Activated CD8-positive, alpha-beta memory T cell treated with anti-CD3 and anti-CD28 coated beads, Interleukin-2, amount 50 U/mL, for 24 hours (primary cell): Measurements from ENCODE around the gene KLHL29.

Experiments
- DNase-seq: peaks from one replicate; pipeline ENCODE4 v3.0.0-alpha.2; 2020; ENCODE audit errors: extremely low read depth

The KLHL29 gene

DNA sequence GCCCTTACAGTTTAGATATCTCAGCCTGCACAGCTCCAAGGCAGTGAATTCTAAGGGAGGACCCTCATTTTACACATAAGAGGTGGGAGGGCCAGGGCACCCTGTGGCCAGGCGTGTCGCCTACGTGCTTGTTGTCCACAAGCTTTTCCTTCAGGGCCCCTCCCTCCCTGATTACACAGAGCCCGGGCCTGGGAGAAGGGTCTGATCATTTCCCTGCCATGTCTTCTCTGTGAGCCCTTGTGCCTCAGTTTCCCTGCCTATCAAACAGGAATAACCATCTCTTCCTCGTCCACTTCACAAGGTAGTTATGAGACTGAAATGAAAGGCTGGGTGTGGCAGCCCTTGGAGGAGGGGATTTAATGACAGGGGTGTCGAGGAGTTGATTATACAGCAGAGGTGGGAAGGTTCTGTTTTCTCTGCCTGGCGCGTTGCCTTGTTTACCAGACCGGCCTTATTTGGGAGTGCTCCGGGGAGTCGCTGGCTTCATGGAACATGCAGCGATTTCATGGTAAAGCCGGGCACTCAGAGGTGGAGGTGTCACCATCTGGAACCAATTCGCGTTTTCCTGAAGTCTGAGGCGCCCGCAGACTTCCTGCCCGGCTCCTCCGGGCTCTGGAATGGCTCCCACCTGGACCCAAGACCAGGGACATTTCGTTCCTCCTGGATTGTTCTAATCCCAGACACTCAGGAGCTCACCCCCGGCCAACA, 208.9 kb downstream of the KLHL29 start:
- DNase-seq = no peak

DNA sequence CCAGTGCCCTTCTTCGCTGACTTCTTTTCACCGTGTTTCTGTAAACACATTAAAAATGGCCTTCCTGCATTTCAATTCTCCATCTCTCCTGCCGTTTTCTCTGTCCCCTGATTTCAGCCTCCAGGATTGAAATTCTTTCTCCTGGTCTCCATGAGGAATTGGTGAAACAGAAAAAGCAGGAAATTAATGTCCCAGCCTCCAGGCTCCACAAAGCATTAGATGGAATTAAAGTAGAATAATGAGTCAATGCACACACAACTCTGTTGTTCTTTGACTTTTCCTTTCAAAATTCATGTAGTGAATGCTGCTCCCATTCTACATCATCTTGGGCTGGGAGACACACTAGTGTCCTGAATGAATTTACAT, 209.5 kb downstream of the KLHL29 start:
- no peak for DNase-seq

DNA sequence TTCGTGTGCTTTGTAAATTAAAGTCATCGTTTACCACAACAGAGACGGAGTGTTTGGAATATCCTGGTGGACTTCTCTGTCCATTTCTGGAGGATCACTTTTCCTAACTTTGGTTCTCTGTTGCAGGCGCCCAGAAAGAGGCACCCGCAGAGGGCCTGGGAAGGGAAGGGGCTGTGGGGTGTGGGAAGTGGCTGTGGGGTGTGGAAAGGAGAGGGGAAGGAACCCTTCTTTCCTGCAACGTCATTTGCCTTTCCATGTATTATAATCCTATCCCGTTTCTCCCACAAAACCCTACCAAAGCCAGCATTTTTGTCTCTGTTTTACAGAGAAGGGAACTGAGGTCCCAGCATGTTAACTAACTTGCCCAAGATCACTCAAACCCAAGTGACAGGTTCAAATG, 210.0 kb downstream of the KLHL29 start:
- DNase-seq = no peak

DNA sequence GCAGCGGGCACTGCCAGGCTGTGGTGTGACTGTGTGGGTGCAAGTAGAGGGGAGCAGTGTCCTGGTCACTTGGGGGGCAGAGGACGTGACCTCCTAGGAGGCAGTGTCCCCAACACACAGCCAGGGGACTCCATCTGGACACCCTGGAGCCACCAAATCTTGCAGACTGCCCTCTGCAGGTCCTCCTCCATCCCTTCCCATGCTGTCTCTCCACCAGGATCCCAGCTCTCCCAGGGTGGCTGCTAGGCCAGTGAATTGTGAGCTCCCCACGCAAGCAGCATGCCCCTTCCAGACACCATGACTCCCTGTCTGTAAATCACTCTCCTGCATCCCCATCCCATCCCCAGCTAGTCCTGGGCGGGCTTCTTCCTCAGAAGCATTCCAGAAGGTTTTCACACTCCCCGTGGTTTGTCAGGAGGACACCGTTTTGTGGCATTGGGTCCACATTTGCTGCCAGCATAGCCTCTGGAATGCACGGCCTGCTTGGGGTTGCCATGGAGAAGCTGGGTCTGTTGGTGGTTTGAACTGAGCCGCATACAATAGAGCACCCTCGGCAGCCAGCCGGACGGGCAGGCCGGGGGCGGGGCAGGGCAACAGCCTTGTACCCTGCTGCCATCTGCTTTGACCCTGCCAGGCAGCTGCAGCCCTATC, 210.7 kb downstream of the KLHL29 start:
- DNase-seq = no peak

DNA sequence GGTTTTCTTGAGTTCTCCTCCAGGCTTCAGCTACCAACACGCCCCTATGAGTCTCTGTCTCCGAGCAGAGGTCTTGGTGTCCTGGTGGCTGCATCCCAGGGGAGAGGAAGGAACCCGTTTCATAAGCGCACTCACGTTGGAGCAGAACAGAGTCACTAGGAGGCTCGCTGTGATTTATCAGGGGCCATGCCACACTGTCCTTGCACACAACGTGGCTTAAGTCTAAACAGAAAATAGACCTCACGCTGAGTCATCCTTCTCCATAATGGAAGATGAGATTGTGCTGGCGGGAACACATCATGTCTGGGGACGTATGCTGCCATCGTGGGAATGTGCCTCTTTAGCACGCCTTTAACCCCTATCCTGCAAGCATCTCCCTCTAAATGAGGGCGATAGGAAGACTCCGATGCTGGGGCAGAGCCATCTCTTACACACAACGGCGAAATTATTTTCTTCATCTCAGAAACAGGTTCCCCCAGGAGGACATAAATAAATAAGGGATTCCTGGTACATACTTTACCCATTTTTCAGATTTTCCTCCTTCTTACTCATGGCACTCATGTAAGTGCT, 211.4 kb downstream of the KLHL29 start:
- no peak for DNase-seq

DNA sequence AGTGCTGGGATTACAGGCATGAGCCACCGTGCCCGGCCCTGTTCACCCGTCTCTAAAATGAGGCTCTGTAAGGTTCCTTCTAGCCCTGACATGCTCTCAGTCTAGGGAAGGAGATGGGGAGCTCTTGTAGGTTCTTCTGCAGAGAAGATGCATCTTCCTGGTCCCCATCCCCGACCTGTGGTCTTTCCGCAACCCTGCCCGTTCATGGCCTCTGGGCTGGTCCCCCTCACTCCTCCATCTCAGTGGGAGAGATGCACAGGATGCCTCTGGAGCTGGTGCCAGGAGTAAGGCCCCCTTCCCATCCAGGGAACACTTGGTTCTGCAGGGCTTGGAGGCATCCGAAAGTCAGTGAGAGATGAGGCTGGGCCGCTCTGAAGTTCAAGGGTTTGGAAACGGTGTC, 212.7 kb downstream of the KLHL29 start:
- no peak for DNase-seq

DNA sequence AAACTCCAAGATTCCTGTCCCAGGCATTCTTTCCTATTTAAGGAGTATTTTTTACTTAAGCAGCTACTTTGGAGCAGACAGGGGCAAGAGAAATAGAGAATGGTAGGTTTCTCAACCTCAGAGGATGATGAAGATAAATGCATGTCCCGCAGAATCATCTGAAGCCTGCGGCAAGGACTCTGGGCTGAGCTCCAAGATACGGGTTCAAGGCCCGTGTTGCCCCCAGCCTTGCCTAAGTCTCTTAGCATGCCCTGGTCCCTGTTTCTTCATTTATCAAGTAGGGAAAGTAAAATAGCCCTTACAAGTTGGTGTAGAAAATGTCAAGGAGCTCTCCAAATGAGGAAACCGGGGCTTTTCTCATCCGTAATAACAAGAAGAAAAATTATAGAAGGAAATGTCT, 214.0 kb downstream of the KLHL29 start:
- no peak for DNase-seq

DNA sequence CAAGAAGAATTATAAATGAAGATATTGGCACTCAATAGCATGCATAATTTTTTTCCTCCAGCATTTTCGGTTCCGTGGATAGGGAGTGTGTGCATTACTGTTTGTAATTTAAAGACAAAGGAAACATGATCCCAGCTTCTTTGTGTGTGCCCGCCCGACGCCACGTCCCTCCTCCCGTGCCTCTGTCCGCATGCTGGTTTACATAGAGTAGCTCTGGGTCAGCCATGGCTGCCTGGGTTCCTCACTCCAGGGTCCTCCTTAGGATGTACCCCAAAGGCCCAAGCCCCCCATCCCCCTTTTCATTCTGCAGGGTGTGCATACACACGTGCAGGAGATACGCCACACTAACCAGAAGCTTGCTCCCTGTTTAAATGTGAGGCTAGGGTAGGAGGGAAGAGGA, 214.7 kb downstream of the KLHL29 start:
- no peak for DNase-seq

DNA sequence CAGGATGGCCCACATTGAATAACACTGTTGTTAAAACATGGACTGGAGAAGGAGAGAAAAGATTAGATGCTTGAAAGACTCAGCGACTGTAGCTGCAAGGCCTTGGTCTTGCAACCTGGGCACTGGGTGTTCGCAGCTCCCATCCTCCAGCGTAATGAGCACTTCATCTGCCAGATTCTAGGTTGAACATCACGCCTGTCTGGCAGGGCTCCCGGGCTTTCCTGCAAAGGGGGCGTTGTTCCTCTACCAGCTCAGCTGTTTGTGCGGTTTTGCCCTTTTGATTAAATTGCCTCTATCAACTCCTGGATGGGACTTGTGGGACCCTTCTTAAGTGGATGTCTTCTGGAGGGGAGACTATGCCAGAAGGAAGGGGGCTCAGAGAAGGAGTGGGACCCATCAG, 215.4 kb downstream of the KLHL29 start:
- no peak for DNase-seq

DNA sequence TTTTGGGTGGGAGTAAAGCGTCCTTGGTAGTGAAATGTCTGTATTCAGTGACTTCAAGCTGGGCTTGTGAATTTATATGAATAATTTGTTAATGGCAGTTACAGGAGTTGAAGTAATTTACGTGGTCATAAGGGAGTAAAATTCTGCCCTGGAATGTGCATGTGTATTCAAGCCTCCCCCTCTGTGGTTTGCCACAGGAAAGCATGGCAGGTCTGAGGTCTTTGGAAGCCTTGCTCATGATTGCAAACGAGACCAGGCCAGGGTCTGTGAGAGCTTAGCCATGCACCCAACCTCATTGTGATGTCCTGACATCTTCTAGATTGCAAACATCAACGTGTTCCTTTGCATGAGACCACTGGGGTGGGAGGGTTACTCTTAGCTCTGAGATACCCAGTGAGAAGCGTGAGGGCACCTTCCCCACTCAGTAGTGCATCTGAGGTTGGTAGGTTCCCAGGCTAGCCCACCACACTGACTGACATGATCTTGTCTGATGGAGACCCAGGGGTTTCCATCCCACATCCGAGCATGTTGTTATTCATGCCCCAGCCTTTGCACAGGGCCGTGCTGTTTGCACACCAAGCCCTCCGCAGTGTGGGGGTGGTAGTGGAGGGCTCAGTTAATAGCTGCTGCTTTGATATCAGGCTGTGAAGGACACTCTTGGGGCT, 216.5 kb downstream of the KLHL29 start:
- DNase-seq = no peak

DNA sequence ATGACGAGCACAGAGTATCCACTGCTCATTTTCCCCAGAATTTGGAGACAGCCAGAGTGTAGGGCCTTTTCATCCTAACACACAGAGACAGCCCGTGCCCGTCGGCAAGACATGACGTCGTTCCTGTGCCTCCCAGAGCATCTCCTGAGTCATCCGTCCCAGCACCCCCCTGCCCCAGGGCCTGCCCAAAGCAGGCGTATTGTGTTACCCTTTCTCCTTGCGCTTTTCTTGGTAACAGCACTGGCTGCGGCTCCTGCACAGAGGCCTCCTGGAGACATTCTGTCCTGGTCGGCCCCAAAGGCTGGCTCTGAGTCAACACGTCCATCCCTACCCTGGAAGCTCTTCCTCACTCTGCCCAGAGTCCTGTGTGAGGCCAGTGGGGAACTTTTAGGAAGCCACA, 217.1 kb downstream of the KLHL29 start:
- no peak for DNase-seq

DNA sequence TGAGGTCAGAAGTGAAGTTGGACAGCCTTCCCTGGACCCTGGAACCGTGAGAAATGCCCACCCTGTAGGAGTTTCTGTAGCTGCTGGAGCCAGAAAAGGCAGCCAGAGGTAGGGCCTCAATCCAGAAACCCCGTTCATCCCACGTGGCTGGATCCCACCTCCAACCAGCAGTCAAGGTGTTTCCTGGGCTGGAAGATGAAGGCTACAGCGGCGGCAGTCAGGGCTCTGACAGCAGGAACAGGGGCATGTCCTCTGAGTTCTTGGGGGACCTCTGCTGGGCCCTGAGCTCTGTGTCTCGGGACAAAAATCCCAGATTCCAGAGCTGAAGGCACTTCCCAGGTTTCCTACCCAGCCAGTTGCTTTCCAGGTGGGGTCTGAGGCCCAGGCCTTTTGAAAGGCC, 218.2 kb downstream of the KLHL29 start:
- no peak for DNase-seq

DNA sequence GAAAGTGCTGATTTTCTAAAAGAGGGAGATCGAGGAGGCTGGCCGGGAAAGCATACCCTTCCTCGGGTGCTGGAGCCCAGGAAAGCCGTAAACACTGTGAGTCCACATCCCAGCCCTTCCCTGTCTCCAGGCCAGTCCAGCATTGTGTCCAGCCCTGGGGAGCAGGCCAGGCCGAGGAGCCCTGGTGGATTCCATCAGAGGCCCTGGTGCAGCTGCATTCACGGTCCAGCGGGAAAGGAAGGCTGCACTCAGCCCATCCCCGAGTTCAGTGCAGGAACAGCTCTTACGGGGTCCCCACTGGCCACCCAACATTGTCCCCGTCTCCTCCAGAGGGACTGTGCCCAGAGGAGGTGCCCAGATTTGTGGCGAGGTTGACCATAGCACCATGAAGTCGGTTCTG, 218.6 kb downstream of the KLHL29 start:
- DNase-seq = no peak

DNA sequence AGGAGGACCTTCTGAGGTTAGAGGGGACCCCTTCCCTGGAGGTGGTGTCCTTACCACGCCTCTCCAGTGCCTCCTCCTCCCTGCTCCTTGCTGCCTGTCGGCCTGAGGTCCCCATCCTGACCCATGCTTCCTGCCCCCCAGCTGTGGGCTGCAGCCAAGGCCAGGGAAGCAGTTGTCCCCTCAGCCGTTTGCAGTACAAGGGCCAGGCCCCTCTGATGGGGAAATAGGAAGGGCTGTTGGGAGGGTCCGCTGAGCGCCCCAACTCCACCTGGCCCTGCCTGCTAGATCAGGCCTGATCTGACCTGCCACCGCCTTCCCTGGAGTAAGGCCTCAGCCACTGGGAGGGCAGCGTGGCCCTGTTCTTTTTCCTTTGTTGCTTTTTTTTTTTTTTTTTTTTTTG, 219.8 kb downstream of the KLHL29 start:
- DNase-seq = no peak

DNA sequence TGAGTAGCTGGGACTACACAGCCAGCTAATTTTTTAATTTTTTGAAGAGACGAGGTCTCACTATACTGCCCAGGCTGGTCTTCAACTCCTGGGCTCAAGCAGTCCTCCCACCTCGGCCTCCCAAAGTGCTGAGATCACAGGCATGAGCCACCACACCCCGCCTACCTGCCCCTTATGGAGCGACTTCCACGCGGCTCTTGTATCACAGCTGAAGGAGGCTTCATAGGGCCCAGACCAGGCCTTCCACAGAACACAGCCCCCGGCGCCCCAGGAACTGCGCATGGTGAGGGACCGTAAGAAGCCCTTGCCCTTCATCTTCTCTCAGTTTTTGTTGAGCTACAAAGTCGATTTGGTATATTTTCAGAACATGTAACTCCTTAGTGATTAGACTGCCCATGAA, 220.3 kb downstream of the KLHL29 start:
- no peak for DNase-seq

DNA sequence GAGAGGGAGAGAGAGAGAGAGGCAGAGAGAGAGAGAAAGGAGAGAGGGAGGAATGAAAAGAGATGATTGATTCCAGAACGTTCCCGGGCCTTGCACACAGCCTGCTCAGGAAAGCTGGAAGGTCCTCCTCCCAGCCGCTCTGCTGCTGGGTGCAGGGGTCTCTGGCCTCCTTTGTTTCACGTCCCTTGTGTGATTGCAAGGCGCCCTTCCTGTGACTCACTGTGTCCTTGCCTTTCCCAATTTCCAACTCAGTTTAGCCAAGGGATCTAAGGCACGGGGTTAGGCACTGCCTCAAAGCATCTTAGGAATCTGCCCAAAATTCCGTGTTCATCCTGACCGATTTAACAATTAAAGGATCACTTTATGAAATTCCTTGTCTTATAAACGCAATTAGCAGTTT, 221.2 kb downstream of the KLHL29 start:
- no peak for DNase-seq

DNA sequence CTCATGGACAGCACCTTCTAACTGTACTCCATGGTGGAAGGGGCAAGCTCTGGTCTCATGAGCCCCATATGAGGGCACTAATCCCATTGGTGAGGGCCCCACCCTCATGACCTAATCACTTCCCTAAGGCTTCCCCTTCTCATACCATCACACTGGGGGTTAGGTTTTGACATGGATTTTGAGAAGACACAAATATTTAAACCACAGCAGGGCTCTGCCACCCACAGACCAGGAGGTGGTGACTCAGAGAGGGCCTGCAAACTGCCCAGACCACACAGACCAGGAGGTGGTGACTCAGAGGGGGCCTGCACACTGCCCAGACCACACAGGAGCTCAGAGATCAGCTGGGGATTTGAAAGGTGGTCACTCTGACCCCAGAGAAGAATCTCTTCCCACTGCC, 222.0 kb downstream of the KLHL29 start:
- no peak for DNase-seq

DNA sequence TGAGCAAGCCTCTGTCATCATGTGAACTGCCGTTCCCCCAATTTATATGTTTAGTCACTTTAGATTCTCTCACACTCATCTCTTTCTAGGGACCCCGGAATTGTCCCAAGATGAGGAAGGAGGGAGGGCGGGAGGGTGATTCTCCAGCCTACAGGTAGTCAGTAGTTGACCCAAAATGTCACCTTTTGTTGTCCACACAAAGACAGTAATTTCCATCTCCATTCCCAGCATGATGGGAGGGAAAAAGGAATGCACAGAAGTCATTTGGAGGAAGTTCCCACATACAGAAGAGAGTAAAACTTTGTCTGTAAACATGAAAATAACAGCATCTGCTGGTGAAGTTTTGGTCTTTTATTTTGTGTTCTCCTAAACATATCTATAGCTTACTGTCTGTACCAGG, 222.9 kb downstream of the KLHL29 start:
- no peak for DNase-seq

DNA sequence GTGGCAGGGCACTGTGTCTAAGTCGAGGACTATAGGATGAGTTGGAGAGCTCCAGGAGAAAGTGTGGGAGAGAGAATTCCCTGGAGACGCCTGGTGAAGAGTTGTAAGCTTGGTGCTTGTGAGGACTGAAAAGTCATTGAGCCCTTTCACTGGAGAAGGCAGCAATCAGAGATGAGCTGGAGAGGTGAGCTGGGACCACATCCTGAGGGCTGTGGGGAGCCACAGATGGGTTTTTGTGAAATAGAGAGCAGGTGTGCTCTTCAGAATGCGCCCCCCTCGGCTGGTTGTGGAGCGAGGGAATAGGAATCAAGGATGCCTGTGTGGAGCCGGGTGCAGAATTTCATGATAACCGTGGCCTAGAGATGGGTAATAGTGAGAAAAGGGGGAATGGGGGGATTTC, 224.3 kb downstream of the KLHL29 start:
- no peak for DNase-seq

DNA sequence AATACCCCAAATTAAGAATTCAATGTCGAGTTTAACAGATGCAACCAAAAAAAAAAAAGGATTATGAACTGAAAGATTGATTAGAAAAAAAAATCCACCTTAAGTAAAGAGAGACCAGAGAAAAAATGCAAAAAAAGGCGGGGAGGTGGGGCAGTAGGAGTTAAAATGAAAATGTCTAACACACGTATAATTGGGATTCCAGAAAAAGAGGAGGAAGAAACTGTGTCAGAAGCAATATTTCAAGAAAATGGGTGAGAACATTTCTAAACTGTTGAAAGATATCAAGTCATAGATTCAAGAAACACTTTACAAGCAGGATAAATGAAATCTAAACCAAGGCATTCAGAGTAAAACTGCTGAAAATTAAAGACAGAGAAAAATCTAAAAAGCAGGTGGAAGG, 226.9 kb downstream of the KLHL29 start:
- DNase-seq = no peak

DNA sequence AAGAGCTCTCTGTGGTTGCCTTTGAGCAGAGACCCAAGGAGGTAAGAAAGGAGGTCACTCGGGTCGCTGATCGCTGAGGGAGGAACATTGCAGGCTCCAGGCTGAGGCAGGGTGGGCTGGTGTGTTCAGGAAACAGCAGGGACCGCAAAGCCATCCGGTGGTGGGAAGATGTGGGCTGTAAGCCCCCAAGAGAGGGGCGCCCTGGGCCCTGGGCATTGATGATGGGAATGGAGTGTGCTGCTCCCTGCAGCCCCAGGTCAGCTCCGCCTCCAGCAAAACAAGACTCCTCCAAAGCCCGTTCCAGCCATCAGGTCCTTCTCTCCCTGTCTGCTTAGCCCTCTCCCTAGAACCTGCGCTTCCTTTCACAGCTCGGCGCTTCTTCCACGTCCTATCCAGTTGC, 229.7 kb downstream of the KLHL29 start:
- no peak for DNase-seq

DNA sequence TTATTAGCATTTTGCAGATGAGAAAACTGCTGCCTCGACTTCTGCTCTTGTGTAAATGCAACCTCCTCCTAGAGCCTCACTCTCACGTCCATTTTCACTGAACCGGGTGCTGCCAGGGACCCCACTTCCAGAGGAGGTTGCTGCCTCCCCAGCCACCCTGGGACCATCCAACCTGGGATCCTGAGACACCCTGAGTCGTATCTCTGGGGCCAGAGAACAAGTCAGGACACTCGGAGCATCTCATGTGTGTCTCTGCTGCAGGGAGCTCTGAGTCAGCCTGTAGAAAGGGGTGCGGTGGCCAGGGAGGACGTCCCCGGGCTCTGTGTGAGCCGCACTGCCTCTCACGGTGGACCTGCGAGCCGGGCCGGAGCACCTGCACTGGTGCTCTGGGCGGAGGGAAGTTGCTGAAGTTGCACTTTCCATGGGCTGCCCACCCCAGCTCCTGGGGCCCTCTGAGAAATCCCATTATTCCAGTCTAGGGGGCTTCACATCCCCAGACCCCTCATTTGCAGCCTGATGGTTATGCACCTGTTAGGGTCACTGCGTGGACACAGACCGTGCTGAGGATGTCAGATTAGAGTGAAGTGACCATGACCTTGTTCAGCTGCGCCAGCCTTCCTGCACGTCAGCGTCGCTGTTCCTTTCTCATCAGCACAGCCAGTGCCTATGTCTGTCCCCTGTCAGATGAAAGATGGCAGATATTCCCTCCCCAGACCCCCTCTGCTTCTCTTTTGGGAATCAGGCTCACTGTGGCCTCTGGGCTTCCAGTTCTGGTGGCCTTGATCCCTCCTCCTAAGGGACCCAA, 230.4 kb downstream of the KLHL29 start:
- no peak for DNase-seq
